MM.1S (cell line): Measurements from ENCODE around the gene HSF4.

Experiments used
- CTCF ChIP-seq: fragments of 300-600 bp; sonication (generic); IDR thresholded peaks from 2 replicates; pipeline ENCODE4 v1.5.1; 2016; ENCODE audit warnings: antibody characterized with exemption, low read length, mixed read lengths
- EZH2phosphoT487 ChIP-seq: fragments of 300-600 bp; sonication (generic); IDR thresholded peaks from 2 replicates; pipeline ENCODE4 v1.6.1; 2018; ENCODE audit warnings: antibody characterized with exemption, low read length

DNA sequence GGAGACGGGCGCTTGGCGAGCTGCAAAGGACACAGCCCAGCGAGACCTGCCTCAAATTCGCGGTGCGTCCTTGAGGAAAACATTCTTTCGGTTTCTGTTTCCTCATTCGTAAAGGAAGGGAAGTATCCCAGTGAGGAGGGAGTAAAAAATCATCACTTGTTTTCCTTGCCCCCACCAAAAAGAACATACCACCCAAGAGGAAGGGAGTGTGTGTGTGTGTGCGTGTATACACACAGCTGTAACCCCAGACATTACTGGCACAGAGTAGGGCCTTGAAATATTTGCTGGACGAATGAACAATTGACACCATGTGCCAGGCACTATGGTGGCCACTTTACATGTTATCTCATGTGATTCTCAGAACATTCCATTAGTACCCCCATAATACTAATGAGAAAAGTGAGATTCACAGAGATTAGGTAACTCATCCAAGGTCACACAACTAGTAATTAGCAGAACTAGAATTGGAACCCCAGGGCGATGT is 21.1 kb downstream of the HSF4 start:
- TF ChIP-seq CTCF (no peak; the same call in 1 of the 2 replicates), EZH2phosphoT487 (no peak)
